ENCODE measurements around the gene BTBD16. TPM values are rescaled to one million over a fixed set of nuclear protein-coding genes. Genes with fewer than 3 reads are reported as not detected.

The BTBD16 gene
- total and polyA plus RNA-seq, 2 of the 13 experiments (the other 11 are each of a cell fraction or from before 2014, with no cell fraction given) = 5.0 to 11.9 TPM

GRCh38 chr10:122348935-122349361 is 77.9 kb downstream of the BTBD16 start (continued):
- TF ChIP-seq ZNF362 (CRISPR knock-in tag; IDR thresholded peaks at IDR 0.05; ENCODE audit: borderline replicate concordance) = 0 out of 2 replicates have a peak, but pooled peaks have one; percentile 11
- no peak for TF ChIP-seq ZNF383 (CRISPR knock-in tag; IDR thresholded peaks at IDR 0.05; ENCODE audit: borderline replicate concordance)
- TF ChIP-seq FOSL2 (CRISPR knock-in tag; IDR thresholded peaks at IDR 0.05) = 0 out of 2 replicates have a peak, but pooled peaks have one; percentile 17
- TF ChIP-seq KDM6A (CRISPR knock-in tag; IDR thresholded peaks at IDR 0.05; ENCODE audit: low read depth) = peak; percentile 40; the same call in 1 of the 2 replicates
- no peak for TF ChIP-seq SRSF9 (IDR thresholded peaks at IDR 0.05; ENCODE audit: borderline replicate concordance, insufficient read depth, low read depth, low read length, poor library complexity, severe bottlenecking)

GRCh38 chr10:122349758-122350369 is 78.8 kb downstream of the BTBD16 start:
- H4K20me1 ChIP-seq (ENCODE audit: insufficient read depth, low read length) = no peaks in the 10 kb centered on the region
- intact Hi-C loops (cut with micrococcal nuclease; ENCODE audit: unreplicated experiment) = no loop called here
- ChIA-PET POLR2A (interaction anchor here (1.2 to 3.0 kb wide), 2 partner anchors 24 to 40 kb away, joined by 6 to 25 read pairs; partner anchors contain the start of gene PLEKHA1), CTCF (ENCODE audit: low intra/inter-chr PET ratio, low total read pairs) (no interaction called here)
- FAIRE-seq (no peak), DNase-seq (ENCODE audit: low spot score) (no peak), ATAC-seq (no peak)
- 92% methylated on average over 2 of the region's 3 CpGs for WGBS (ENCODE audit: low lambda C conversion rate)
- H3K36me3 ChIP-seq (replicated peaks in 1 of 2; ENCODE audit: control insufficient read depth in 1 of 2, insufficient read depth in 2 of 2, low read length in 2 of 2) = no peaks in the 10 kb centered on the region
- no peaks in the 10 kb centered on the region for H3K79me2 ChIP-seq (ENCODE audit: insufficient read depth, low read length)
- H2AFZ ChIP-seq (ENCODE audit: low read length) = no peak overlapping the region
- no TSS peak for BruUV-seq (replicated peaks)
- H3K27me3 ChIP-seq (ENCODE audit: control insufficient read depth in 1 of 2, insufficient read depth in 2 of 2, low read length in 2 of 2) = no peaks in the 10 kb centered on the region
- H3K9ac ChIP-seq (ENCODE audit: insufficient read depth, low read depth, low read length) = no peak overlapping the region
- H3K4me3 ChIP-seq (replicated peaks in 1 of 3; ENCODE audit: insufficient read depth in 1 of 3, low read depth in 2 of 3, low read length in 3 of 3) = no peak overlapping the region
- in situ Hi-C loops (cut with HindIII; ENCODE audit: extremely low pct_ligation_motif_present, low pct_unique_long_range_greater_than_20kb) = loop anchor here (5.0 kb wide), 1 partner anchor 87 kb away; no protein-coding TSS in a partner anchor
- no peak overlapping the region for H3K27ac ChIP-seq (ENCODE audit: extremely low read length, insufficient read depth, low read length)
- peaks cover 6% of the 10 kb centered on the region; the same call in 1 of the 2 replicates for H3K9me3 ChIP-seq (ENCODE audit: low read length)
- no peak overlapping the region for H3K4me2 ChIP-seq (ENCODE audit: low read depth, low read length)
- peak; percentile 96 for TF ChIP-seq ZNF12 (CRISPR knock-in tag; IDR thresholded peaks at IDR 0.05)
- no peak for TF ChIP-seq NBN (conservative IDR thresholded peaks at IDR 0.05)
- peaks cover 75% of the 10 kb centered on the region for H3K4me1 ChIP-seq (ENCODE audit: insufficient read depth, low read length)

Measured in HepG2 (cell line).